ENCODE data around the gene STK38L. TPM values are rescaled to one million over a fixed set of nuclear protein-coding genes. Genes with fewer than 3 reads are reported as not detected.

STK38L gene
- total and polyA plus RNA-seq, 7 donors, result 3.7 to 21.2 (median 16.3) TPM

GRCh38 chr12:27276275-27276674, 32.2 kb downstream of the STK38L start:
- Histone ChIP-seq H3K4me3 (no peak overlapping the region), H3K27ac (no peak overlapping the region), H3K4me1 (peaks cover 37% of the 10 kb centered on the region), H3K9me3 (no peaks in the 10 kb centered on the region), H3K36me3 (ENCODE audit: insufficient read depth in 1 of 2, low read depth in 1 of 2) (no peaks in the 10 kb centered on the region), H3K27me3 (ENCODE audit: insufficient read depth in 3 of 3, low read length in 2 of 3) (no peaks in the 10 kb centered on the region)
- DNase-seq (no peak), ATAC-seq (no peak)
- 49 to 70% (median 53%) methylated on average over 3 of the region's 3 CpGs for WGBS, 3 donors
- intact Hi-C loops (cut with DNase I), result no loop called here
- TF ChIP-seq, protein P1, sequence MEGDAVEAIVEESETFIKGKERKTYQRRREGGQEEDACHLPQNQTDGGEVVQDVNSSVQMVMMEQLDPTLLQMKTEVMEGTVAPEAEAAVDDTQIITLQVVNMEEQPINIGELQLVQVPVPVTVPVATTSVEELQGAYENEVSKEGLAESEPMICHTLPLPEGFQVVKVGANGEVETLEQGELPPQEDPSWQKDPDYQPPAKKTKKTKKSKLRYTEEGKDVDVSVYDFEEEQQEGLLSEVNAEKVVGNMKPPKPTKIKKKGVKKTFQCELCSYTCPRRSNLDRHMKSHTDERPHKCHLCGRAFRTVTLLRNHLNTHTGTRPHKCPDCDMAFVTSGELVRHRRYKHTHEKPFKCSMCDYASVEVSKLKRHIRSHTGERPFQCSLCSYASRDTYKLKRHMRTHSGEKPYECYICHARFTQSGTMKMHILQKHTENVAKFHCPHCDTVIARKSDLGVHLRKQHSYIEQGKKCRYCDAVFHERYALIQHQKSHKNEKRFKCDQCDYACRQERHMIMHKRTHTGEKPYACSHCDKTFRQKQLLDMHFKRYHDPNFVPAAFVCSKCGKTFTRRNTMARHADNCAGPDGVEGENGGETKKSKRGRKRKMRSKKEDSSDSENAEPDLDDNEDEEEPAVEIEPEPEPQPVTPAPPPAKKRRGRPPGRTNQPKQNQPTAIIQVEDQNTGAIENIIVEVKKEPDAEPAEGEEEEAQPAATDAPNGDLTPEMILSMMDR (IDR thresholded peaks at IDR 0.05), result no peak

DNA sequence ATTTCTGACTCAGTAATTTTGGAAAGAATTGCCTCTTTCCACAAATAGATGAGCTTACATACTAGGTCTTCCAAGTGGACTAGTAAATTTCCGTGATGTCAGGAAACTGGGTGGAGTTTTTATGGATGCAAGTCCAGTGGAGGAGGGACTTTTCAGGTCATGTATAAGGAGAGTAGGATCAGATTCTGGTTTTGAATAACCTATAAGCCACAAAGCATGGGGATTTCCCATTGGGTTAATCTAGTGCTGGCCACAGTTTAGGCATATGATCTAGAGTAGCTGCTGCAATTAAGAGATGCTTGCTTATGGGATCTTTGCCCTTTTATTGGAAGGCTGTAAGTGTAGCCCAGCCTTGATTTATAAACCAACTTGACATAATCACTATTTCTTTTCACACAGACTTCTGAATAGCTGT, 33.8 kb downstream of the STK38L start:
- TF ChIP-seq, protein P1 (IDR thresholded peaks at IDR 0.05), result no peak
- WGBS, 3 donors, result 3 to 11% (median 7%) methylated on average over 1 of the region's 1 CpG
- peaks cover 27% of the 10 kb centered on the region for H3K4me1 ChIP-seq
- no peak overlapping the region for H3K4me3 ChIP-seq
- ATAC-seq (peak; percentile 46 to 58 (median 53)), DNase-seq (no peak)
- intact Hi-C loops (cut with DNase I), result no loop called here
- H3K27me3 ChIP-seq (ENCODE audit: insufficient read depth in 3 of 3, low read length in 2 of 3), result no peaks in the 10 kb centered on the region
- H3K27ac ChIP-seq, result no peak overlapping the region
- H3K9me3 ChIP-seq, result no peaks in the 10 kb centered on the region
- no peaks in the 10 kb centered on the region for H3K36me3 ChIP-seq (ENCODE audit: insufficient read depth in 1 of 2, low read depth in 1 of 2)

DNA sequence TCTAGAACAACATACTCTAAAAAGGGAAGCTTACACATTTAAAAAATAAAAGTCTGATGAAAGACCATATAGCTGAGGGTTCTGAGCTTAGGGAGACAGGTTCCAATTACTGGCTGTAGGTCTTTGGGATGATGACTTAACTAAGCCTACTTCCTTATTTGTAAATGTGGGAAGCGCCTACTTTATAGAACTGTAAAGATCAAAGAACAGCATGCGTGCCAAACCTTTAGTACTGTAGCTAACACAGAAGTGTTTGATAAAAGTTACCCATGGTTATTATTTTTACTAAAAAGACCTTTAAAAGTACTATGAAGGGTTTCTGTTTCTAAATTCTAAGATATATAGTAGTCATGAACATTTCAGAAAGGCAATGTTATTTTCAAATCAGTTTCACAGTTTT, 35.7 kb downstream of the STK38L start:
- no peak overlapping the region for H3K27ac ChIP-seq
- H3K4me3 ChIP-seq, result no peak overlapping the region
- no peak for DNase-seq
- WGBS, 3 donors, result 65 to 90% (median 88%) methylated on average over 2 of the region's 2 CpGs
- no peaks in the 10 kb centered on the region for H3K36me3 ChIP-seq (ENCODE audit: insufficient read depth in 1 of 2, low read depth in 1 of 2)
- H3K27me3 ChIP-seq (ENCODE audit: insufficient read depth in 3 of 3, low read length in 2 of 3), result no peaks in the 10 kb centered on the region
- TF ChIP-seq, protein P1 (IDR thresholded peaks at IDR 0.05), result no peak
- H3K9me3 ChIP-seq, result no peaks in the 10 kb centered on the region
- H3K4me1 ChIP-seq, result peaks cover 31% of the 10 kb centered on the region
- intact Hi-C loops (cut with DNase I), result no loop called here
- no peak for ATAC-seq

GRCh38 chr12:27280412-27280811, 36.3 kb downstream of the STK38L start:
- peaks cover 37% of the 10 kb centered on the region for H3K4me1 ChIP-seq
- no peaks in the 10 kb centered on the region for H3K27me3 ChIP-seq (ENCODE audit: insufficient read depth in 3 of 3, low read length in 2 of 3)
- WGBS, 3 donors, result 75 to 89% (median 76%) methylated on average over 5 of the region's 5 CpGs
- ATAC-seq (no peak), DNase-seq (no peak)
- TF ChIP-seq, protein P1 (IDR thresholded peaks at IDR 0.05), result no peak
- H3K27ac ChIP-seq, result no peak overlapping the region
- no peaks in the 10 kb centered on the region for H3K36me3 ChIP-seq (ENCODE audit: insufficient read depth in 1 of 2, low read depth in 1 of 2)
- H3K9me3 ChIP-seq, result no peaks in the 10 kb centered on the region
- no peak overlapping the region for H3K4me3 ChIP-seq
- intact Hi-C loops (cut with DNase I), result no loop called here

DNA sequence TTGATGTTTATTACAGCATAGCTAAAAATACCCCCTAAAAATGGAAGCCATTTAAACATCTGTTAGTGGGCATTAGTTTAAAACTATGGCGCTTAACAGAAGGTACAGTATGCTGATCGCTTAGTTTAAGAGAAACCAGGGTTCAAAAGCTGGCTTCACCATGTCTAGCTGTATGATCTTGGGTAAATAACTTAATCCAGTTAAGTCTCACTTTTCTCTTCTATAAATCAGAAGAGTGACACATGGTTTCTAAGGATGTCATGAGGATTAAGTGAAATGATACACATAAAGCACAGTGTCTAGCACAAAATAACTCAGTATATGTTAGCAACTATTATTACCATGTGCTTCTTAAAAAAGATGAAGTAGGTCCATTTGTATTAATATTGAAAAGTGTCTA, 38.7 kb downstream of the STK38L start:
- H3K27ac ChIP-seq, result no peak overlapping the region
- H3K4me3 ChIP-seq, result no peak overlapping the region
- no peaks in the 10 kb centered on the region for H3K27me3 ChIP-seq (ENCODE audit: insufficient read depth in 3 of 3, low read length in 2 of 3)
- no peaks in the 10 kb centered on the region for H3K36me3 ChIP-seq (ENCODE audit: insufficient read depth in 1 of 2, low read depth in 1 of 2)
- H3K4me1 ChIP-seq, result peaks cover 37% of the 10 kb centered on the region
- H3K9me3 ChIP-seq, result no peaks in the 10 kb centered on the region
- ATAC-seq, result no peak
- 75 to 86% (median 83%) methylated on average over 2 of the region's 2 CpGs for WGBS, 3 donors
- no peak for DNase-seq
- intact Hi-C loops (cut with DNase I), result no loop called here
- TF ChIP-seq, protein P1 (IDR thresholded peaks at IDR 0.05), result no peak
